Measurements from ENCODE around the gene SORCS2. TPM values are rescaled to one million over a fixed set of nuclear protein-coding genes. Genes with fewer than 3 reads are reported as not detected.

Gene SORCS2
- total RNA-seq, 4 donors from 2014 or later: 0.07 to 1.2 (median 0.11) TPM

- H3K36me3 ChIP-seq: no peaks in the 10 kb centered on the region
- intact Hi-C loops (cut with DNase I; ENCODE audit: low total_unique reads): no loop called here
- no peak for TF ChIP-seq POLR2A (IDR thresholded peaks at IDR 0.05)
- no peak for TF ChIP-seq CTCF (IDR thresholded peaks at IDR 0.05 in 4 of 5, conservative IDR thresholded peaks at IDR 0.05 in 1 of 5)
- DNase-seq (no peak), ATAC-seq (no peak)
- H3K9me3 ChIP-seq: no peaks in the 10 kb centered on the region
- in situ Hi-C loops (cut with MboI; ENCODE audit: low sequenced_read_pairs in 4 of 4): no loop called here
- no peak overlapping the region for H3K27ac ChIP-seq
- H3K27me3 ChIP-seq: peaks cover 0 to 2% (median 0%) of the 10 kb centered on the region in 3 donors
- no peak overlapping the region for H3K4me3 ChIP-seq
- H3K4me1 ChIP-seq: no peaks in the 10 kb centered on the region
Measured at GRCh38 chr4:7200801-7201200, 8.5 kb downstream of the SORCS2 start.

GRCh38 chr4:7201420-7202305 is 9.3 kb downstream of the SORCS2 start:
- Histone ChIP-seq H3K9me3 (no peaks in the 10 kb centered on the region), H3K27ac (no peak overlapping the region), H3K36me3 (no peaks in the 10 kb centered on the region), H3K4me1 (peaks cover 0 to 7% of the 10 kb centered on the region in 2 donors), H3K27me3 (peaks cover 0 to 2% (median 0%) of the 10 kb centered on the region in 3 donors), H3K4me3 (no peak overlapping the region)
- intact Hi-C loops (cut with DNase I; ENCODE audit: low total_unique reads): no loop called here
- in situ Hi-C loops (cut with MboI; ENCODE audit: low sequenced_read_pairs in 4 of 4): no loop called here
- ATAC-seq: no peak
- TF ChIP-seq POLR2A (IDR thresholded peaks at IDR 0.05): no peak
- TF ChIP-seq CTCF (IDR thresholded peaks at IDR 0.05 in 4 of 5, conservative IDR thresholded peaks at IDR 0.05 in 1 of 5): no peak
- DNase-seq: no peak

- peaks cover 6 to 14% of the 10 kb centered on the region in 2 donors for H3K4me1 ChIP-seq
- no peaks in the 10 kb centered on the region for H3K9me3 ChIP-seq
- H3K4me3 ChIP-seq: no peak overlapping the region
- intact Hi-C loops (cut with DNase I; ENCODE audit: low total_unique reads) (no loop called here), in situ Hi-C loops (cut with MboI; ENCODE audit: low sequenced_read_pairs in 4 of 4) (no loop called here)
- ATAC-seq (no peak), DNase-seq (no peak)
- H3K27me3 ChIP-seq: no peaks in the 10 kb centered on the region
- no peak for TF ChIP-seq CTCF (IDR thresholded peaks at IDR 0.05 in 4 of 5, conservative IDR thresholded peaks at IDR 0.05 in 1 of 5)
- no peak for TF ChIP-seq POLR2A (IDR thresholded peaks at IDR 0.05)
- H3K27ac ChIP-seq: no peak overlapping the region
- no peaks in the 10 kb centered on the region for H3K36me3 ChIP-seq
Measured at GRCh38 chr4:7202411-7202810, 10.1 kb downstream of the SORCS2 start.

GRCh38 chr4:7204656-7205387 is 12.5 kb downstream of the SORCS2 start:
- peaks cover 10 to 18% of the 10 kb centered on the region in 2 donors for H3K4me1 ChIP-seq
- no peak overlapping the region for H3K27ac ChIP-seq
- no peaks in the 10 kb centered on the region for H3K27me3 ChIP-seq
- no peak for TF ChIP-seq CTCF (IDR thresholded peaks at IDR 0.05 in 4 of 5, conservative IDR thresholded peaks at IDR 0.05 in 1 of 5)
- TF ChIP-seq POLR2A (IDR thresholded peaks at IDR 0.05): no peak
- no peak overlapping the region for H3K4me3 ChIP-seq
- H3K36me3 ChIP-seq: no peaks in the 10 kb centered on the region
- in situ Hi-C loops (cut with MboI; ENCODE audit: low sequenced_read_pairs in 4 of 4): no loop called here
- H3K9me3 ChIP-seq: no peaks in the 10 kb centered on the region
- ATAC-seq (no peak), DNase-seq (no peak)
- intact Hi-C loops (cut with DNase I; ENCODE audit: low total_unique reads): loop anchor here (5.0 kb wide), 1 partner anchor 57 kb away; no protein-coding TSS in a partner anchor

All from gastrocnemius medialis (tissue), 4 donors.